Glomerular endothelial cell (primary cell): ENCODE results near the gene UBE2E3. TPM values are rescaled to one million over a fixed set of nuclear protein-coding genes. Genes with fewer than 3 reads are reported as not detected.
"Not testable (repeated sequence)": the region's sequence is repeated elsewhere in the genome, so short reads cannot be mapped to it uniquely, and the experiment has no call there.

Source experiments
- DNase-seq: peaks from one replicate; pipeline ENCODE4 v3.0.0-alpha.2; 2011; ENCODE audit warnings: low read depth, low spot score; ENCODE audit errors: extremely low read depth
- total RNA-seq: library from RNA; depleted of rRNA; stranded (reverse); fragments of >200 nt; gene quantifications from 2 replicates; pipeline ENCODE4 v1.2.3, GENCODE V29; 2015

UBE2E3 gene
- total RNA-seq, 1 donor from 2014 or later: 134 TPM

DNA sequence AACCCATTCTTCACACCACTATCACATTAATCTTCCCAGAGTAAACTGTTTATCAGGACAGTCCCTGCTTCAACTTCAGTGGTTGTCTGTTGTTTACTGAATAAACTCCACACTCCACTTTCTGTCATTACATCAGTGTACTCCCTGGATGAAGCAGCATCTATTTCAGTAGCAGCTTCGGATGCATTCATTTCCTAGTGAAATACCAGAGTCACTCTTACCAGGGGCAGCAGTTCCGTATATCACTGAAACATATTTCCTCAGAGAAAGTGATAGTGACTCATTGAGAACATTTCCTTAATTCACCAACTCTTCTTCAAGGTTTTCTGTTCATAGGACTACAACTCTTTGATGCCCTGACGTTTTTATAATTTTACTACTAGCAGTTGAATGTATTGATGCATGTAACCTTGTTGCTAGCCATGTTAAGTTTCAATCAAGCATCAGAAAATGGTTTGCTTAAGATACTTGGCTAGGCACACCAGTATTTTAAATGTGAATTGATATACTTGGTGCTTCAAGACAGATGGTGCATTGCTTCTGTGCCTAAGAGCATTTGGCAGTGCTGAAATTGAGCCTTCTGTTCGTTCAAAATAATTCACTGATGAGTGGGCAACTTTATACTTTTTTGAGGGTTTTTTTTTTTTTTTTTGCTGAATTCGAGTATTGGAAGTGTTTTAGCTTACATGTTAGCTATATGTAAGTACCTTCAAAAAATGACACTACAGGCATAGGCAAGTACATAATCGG, 92.3 kb downstream of the UBE2E3 start:
- peak; percentile 42 for DNase-seq

DNA sequence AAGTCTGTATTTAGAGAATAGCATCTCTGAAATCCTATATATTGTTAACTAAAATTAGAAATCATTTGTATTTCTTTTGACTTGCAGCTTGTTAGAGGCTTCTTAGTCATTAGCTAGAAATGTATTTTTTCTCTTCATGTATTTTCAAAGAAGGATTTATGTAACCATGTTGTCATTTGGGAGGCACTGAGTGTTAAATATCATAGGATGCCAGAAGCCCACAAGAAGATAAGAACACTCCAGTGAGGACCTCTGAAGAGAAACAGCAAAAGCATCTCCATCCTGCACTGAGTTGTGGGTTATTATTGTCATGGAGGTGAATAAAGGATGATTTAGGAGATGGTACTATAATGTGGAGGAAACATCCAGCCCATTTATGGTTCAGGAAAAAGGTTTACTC, 93.5 kb downstream of the UBE2E3 start:
- DNase-seq: no peak

DNA sequence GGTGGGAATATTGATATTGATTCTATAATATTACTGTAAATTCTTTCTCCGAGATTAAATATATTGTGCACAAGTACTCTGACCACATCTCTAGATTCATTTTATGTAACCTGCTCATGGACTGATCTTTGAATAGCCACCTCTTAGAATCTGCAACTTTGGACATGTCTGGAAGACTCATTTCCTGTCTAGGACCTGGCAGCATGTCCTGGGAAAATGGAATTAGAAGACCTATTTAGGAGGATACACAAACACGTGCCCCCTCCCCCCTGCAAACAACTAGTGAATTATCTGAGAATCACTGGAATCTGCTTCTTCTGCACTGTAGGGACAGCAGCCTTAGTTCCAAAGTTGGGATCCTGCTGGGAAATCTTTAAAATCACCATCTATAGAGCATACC, 94.1 kb downstream of the UBE2E3 start:
- no peak for DNase-seq

DNA sequence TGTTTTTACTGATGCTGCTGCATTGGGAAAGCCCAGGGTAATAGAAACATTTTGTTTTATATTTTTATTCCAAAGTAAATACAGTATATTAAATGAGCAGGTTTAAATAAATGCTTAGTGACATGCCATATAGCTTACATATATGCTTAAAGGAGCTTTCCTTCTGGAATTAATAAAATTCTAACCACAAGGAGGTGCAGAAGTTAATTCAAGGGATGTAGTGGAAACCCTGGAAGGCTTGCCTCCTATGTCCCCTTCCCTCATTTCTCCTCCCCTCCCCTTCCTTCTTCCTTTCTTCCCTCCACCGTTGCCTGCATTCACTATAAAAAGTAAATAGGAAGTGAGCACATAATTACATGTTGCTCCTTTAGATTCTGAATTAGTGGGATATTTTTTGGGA, 96.3 kb downstream of the UBE2E3 start:
- DNase-seq: no peak

DNA sequence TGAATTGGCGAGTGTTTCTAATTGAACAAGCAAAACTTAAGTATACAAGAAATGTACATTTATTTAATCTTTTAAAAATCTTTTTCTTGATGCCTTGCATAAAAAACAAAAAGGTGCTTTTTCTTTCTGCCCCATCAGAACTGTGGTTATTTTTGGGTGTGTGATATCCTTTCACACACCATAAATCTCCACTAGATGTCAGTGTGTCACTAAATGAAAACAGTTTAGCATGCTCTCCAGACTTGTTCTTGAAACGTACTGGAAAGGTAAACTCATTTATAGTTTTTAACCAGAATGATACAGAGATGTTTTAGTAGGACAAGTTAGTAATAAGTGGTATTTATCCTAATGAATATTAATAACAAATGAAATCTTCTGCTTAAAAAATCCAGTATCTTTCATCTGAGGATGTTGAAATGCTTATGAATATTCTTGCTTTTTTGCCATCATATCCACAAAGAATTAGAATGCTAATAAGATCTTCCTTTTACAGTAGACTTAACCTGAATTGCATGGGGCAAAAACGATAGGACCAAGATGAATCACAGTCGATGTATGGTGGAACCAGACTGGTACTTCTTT, 96.8 kb downstream of the UBE2E3 start:
- no peak for DNase-seq

DNA sequence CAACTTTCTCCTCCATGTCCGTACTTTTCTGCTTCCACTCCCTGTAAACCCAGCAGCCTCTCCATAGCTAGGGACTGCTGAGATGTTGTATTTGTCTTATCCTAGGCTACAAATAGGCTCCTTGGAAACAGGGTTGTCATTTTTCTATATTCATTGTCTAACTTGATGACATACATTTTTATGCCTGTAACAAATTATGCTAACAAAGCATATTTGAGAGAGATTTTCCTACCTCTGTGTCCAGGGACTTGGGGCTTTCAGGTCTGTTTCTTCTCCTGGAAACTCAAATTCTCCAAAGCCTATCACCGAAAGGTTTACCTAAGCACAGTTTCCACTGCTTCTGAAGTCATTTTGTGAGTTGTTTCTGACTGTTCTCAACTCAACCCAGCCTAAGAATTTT, 102.7 kb downstream of the UBE2E3 start:
- no peak for DNase-seq

DNA sequence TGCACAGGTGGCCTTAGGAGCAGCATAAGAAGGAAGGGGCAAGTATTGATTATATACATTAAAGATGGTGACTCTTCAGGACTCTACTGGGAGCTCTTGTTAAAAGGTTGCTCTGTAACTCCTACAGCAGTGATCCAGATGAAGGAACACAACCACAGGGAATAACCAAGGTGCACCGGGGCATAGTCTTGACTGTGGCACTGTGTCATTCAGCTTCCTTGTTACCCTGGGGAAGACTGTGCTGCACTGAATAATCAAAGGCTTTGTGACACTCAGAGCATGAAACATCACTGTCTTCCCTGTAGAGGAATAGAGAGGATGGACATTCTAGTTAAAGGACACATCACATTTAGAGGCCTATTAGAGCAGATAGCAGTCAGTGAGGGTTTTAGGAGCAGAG, 105.3 kb downstream of the UBE2E3 start:
- DNase-seq: no peak

DNA sequence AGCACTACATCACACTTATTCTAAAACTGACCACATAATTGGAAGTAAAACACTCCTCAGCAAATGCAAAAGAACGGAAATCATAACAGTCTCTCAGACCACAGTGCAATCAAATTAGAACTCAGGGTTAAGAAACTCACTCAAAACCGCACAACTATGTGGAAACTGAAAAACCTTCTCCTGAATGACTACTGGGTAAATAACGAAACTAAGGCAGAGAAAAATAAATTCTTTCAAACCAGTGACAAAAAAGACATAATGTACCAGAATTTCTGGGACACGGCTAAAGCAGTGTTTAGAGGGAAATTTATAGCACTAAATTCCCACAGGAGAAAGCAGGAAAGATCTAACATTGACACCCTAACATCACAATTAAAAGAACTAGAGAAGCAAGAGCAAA, 111.5 kb downstream of the UBE2E3 start:
- not testable (repeated sequence) for DNase-seq

DNA sequence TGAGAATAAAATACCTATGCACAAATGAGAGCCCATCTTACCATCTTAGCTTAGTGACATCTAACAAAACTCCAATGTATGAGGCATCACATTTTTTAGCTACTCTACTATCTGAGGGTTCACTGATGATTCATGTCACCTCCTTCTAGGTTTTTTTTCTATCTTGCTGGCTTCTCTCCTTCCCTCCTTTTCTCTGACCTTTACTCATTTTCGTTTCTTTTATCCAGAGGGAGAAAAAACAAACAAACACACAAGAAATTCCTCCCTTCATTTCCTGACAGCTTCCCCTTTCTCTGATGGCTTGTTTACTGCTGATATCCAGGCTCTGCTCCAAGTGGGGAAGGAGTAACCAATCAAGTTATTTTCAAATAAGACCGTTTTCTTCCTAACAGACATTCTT, 115.1 kb downstream of the UBE2E3 start:
- no peak for DNase-seq

DNA sequence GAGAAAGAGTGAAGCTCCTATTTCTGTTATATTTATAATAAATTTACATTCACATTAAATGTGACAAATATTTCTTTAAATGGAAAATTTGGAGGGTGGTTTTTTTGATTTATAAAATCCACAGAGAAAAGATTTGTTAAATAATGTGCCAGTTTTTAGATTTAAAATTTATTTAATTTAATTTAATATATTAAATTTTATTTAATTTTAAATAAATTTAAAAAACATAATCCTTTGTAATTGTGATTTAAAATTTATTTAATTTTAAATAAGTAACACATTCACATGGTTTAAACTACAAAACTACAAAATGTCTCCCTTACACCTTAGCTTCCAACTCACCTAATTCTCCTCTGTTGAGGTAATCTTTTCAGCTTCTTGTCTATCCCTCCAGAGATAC, 123.3 kb downstream of the UBE2E3 start:
- DNase-seq: no peak

DNA sequence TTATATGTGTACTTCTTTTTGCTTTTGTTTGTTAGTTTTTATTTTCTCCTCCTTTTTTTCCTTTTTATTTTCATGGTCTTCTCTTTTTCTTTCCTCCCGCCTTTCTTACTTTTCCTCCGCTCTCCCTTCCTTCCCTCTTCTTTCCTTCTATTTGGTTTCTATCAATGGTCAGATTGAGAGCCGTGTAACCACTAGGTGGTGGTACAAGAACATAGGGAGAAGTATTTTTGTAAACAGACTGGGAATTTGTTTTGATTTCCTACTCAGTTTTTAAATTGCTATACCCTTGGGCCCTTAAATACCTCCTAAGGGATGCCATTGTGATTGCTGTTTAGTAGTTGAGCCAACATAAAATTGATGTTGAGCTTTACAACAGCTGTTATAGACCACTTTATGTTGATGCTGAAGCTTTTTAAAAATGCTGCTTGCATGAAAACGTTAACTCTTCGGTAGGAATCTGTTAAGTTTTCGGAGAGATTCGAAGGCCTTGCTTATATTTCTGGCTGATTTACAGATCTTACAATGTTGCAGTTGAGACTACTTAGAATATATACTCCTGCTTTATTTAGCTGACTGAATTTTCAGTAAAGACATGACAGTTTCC, 124.2 kb downstream of the UBE2E3 start:
- peak; percentile 20 for DNase-seq

DNA sequence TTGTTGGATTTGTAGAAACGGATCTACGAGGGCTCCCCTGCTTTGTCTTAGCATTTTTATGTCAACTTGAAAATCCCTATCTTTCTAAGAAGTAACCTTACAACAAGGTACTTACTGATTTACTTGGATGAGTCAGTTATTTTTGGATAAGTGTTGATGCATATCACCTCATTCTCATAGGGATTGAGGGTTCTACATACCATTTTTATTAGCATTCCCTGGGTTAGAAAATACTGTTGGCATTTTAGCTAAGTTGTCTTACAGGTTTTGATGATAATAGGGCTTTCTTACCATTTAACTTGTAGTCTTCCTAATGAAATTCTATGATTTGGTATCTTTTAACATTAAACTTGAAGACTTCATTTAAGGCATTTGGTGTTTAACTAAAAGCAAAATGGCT, 125.2 kb downstream of the UBE2E3 start:
- no peak for DNase-seq

DNA sequence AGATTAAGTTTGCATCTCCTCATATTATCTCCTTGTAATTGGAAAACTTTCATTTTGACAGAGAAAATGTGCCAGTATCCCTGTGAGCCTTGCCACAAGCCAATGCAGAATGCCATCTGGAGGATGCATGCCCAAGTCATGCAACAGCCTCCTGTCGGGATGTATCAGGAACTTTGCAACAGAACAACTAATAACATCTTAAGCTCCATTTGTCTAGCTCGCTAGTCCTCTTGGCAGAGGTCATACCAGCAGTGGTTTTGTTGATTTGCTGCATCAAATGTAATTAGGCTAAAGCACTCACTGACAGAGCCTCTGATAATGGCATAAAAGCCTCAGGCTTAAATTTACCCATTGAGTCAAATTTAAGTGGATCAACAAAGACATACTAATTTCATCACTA, 125.8 kb downstream of the UBE2E3 start:
- DNase-seq: no peak

DNA sequence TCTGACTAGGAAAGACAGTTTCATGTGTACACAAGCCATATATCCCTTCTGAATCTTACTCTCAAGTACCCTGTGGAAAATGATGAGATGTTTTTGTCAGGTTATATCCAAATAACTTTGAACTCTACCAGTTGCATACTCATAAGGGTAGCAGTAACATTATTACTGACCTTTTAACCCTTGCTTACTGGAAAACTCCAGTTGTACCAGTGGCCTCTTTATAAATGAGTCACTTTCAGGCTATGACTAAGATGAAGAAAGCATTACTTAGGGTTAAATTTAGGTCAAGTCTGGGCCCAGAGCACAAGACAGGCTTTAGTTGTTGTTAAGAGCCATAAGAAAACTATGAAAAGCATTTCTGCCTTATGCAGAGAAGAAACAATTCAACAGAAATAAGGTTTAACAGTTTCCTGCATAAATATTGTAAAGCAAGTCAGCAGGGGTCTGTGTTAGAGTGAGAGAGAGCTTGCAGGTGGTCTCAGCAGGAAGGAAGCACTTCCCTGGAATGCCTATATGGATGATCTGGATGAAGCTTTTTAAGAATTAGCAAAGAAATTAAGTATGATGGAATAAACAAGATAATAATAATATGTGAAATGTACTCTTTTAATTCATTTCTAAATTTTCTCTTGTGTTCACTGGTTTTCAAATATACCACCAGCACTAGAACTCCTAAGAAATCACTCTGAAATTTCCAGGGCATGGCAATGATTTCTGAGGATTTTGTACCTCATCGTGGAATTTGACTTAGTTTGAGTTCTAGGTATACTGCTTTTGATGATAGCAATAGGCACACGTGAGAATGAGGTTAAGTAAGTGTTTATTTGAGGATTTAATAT, 126.6 kb downstream of the UBE2E3 start:
- peak; percentile 68 for DNase-seq

DNA sequence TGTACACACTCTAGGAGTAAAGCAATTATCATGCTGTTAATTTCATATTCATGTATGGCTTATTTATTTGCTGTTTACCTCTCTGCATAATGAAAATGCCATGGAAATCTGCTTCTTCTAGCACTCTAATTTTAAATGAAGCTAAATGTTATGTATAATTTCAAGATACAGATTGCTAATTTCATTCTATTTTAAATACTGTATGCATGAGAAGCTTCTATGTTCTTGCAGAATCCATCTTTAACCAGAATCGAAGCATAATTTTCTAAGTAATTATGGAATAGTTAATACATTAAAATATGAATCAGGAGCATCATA, 127.2 kb downstream of the UBE2E3 start:
- DNase-seq: no peak

DNA sequence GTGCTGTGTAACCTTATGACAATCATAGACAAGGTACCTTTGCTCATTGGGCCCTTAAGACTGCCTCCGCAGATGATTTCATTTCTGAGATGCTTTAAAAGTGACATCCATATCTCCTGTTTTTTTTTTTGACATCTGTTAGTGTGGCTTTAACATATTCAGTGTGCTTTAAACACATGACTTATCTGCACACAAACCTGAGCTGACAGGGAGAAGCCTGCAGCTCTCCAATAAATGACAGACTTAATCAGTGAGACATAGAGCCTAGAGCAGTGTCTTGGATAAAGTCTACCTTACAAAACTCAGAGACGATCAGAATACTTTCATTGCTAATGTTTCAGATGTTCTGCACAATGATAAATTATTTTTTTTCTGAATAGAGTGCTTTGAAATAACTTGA, 130.7 kb downstream of the UBE2E3 start:
- DNase-seq: no peak

DNA sequence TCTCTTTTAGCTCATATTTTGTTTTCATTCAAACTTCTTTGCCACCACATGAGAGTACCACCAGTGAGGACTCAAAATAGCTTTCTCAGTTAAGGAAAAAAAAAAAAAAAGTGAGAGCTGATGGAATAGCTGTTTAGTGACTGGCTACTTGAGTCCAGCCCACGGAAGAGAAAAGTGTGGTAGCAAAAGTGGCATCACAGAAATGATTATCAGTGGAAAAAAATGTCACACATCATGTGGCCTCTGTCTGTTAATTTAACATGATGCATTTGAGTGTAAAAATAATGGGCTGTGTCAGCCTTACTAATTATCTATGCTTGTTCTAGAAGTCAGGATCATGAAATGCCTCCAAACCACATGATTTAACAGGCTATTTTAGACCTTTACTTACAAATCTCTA, 132.5 kb downstream of the UBE2E3 start:
- DNase-seq: no peak
